Stimulated activated CD8-positive, alpha-beta memory T cell treated with anti-CD3 and anti-CD28 coated beads, Interleukin-15, amount 100 ng/mL, for 24 hours (primary cell): ENCODE measurements around the gene MYMX.
"Not testable (repeated sequence)": the region's sequence is repeated elsewhere in the genome, so short reads cannot be mapped to it uniquely, and the experiment has no call there.

Experiments used
- DNase-seq: peaks from one replicate; pipeline ENCODE4 v3.0.0-alpha.2; 2020; ENCODE audit warnings: low read depth

The MYMX gene

DNA sequence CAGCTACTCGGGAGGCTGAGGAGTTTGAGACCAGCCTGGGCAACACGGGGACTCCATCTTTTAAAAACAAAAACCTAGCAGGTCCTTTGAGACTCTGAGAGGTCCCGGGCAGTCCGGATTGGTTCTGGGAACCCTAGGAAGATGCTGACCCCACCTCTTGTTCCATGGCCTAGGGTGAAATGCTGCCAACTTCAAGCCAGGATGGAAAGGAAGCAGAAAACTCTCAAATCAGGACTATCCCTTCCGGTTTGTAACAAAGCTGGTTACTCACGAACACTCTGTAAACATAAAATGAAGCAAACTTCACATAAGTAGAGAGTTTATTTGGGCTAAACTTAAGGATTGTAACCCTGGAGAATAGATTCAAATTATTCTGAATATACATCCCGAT, 30.1 kb upstream of the MYMX start:
- no peak for DNase-seq

DNA sequence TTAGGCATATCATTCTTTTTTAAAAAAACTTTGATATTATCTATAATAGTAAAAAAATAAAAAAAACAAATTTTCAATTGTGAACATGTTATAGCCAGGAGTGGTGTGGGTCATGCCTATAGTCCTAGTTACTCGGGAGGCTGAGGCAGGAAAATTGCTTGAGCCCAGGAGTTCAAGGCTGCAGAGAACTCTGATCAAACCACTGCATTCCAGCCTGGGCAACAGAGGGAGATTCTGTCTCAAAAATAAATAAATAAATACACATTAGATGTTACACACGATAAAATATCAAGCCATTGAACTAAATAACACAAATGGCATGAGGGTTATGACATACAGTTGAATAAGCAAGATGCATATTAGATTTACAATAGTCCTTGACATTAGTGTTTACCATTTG, 27.9 kb upstream of the MYMX start:
- no peak for DNase-seq

DNA sequence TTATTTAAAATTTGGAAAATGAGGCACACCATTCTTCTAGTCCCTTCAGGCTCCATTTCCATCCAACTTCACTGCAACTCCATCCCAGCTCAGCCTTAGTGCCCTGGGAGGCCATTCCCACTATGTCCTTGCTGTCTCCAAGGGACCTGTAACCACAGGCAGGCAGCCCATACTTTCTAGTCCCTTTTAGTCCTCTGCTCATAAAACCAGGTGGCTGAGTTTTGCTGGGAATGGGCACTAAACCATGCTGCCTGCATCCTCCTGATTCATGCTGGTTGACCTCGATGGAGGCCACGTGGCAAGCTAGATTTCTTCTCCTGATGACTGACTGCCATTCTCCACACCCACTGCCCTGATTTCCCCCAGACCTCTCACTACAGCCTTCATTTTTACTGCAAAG, 27.5 kb upstream of the MYMX start:
- no peak for DNase-seq

DNA sequence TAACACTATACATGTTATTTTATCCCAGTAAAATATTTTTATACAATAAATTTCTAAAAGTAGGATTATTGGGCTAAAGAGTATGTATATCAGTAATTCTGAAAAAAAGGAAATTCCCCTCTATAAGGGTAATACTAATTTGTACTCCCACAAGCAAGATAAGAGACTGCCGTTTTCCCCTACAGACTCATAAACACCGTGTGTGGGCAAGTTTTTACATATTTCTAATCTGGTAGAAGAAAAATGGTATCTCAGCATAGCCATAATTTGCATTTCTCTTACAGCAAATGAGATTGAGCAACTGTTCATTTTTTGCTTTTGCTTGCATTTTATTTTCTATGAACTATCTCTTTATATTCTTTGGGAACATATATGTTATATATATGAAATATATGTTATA, 26.0 kb upstream of the MYMX start:
- no peak for DNase-seq

DNA sequence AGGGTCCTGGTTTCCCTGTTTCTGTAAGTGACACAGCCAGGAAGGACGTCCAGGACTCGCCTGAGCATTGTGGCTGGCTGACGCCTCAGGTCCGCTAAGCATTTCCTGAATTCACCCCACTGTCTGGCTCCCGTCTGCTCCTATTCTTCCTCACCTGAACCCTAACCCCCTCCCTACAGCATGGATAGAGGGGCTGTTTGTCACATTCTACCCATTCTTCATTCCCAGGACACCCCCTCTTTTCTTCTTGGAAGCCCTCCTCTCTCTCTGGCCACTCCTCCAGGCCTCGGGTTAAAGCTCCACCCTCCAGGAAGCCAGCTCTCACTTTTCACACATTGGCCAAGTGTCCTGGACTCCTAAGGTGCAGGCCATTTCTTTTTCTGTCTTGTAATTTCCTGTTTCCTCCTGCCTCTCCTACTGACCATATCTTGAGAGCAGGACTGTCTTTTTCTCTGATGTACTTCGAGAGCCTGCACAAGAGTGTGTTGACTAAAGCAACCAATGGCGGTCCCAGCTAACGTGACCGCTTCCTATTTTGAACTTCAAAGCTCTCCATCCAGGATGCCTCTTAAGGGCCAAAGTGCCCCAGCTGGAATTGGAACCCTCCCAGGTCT, 24.2 kb upstream of the MYMX start:
- DNase-seq = no peak

DNA sequence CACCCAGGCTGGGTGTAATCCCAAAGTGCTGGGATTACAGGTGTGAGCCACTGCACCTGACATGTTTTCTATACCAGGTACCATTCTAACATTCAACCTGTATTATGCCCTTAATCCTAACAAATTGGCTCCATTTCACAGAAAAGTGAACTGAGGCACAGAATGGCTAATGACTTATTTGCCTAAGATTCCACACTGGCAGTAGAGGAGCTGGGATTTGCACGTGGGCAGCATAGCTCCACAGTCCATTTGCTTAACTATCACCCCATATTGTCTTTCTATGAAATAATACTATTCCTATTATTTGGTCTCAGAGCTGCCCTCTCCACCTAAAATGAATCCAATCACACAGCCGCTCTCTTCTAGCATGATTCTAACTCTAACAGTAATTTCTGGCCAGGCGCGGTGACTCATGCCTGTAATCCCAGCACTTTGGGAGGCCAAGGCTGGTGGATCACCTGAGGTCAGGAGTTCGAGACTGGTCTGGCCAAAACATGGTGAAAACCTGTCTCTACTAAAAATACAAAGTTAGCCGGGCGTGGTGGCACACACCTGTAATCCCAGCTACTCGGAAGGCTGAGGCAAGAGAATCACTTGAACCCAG, 23.3 kb upstream of the MYMX start:
- no peak for DNase-seq

DNA sequence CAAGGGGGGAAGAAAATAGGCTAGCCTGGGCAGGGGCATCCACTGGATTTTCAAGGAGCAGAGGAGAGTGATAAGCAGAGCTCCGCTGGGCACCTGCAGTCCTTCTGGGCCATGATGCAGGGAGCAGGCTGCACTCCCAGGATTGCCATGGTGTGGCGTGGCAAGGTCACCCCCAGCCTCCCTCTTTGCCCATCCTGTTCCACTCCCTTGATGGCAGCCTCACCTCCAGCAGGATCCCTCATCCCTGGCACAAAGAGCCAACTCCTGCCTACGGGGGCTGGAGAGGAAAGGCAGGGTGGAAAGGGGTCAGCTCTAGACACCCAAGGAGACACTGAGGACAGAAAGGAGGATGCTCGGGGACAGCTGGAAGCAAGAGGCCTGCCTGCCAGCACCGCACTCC, 22.4 kb upstream of the MYMX start:
- DNase-seq = no peak

DNA sequence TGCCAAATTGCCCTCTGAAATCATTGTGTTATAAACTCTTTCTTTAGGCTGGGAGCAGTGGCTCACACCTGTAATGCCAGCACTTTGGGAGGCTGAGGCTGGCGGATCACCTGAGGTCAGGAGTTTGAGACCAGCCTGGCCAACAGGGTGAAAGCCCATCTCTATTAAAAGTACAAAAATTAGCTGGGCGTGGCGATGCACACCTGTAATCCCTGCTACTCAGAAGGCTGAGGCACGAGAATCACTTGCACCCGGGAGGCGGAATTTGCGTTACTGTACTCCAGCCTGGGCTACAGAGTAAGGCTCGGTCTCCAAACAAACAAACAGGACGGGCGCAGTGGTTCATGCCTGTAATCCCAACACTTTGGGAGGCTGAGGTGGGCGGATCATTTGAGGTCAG, 20.4 kb upstream of the MYMX start:
- not testable (repeated sequence) for DNase-seq

DNA sequence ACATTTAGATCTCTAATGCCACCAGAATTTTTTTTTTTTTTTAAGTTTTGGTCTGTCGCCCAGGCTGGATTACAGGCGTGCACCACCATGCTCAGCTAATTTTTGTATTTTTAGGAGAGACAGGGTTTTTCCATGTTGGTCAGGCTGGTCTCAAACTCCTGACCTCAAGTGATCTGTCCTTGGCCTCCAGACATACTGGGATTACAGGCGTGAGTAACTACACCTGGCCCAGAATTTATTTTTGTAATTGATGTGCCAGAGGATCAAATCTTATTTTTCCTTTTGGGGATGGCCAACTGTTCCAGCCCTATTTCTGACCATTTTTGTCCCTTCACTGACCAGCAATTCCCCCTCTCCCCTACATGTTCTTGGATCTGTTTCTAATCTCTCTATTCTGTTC, 18.0 kb upstream of the MYMX start:
- DNase-seq = no peak

DNA sequence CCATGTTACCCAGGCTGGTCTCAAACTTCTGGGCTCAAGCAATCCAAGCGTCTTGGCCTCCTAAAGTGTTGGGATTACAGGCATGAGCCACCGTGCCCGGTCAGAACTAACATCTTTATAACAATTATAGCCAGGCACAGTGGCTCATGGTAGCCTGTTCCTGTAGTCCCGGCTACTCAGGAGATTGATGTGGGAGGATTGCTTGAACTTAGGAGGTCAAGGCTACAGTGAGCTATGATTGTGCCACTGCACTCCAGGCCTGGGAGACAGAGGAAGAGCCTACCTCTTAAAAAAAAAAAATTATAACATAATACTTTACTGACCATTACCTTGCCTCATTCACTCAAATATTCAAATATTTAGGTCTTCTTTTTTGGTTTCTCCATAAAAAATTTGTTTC, 16.8 kb upstream of the MYMX start:
- DNase-seq = no peak

DNA sequence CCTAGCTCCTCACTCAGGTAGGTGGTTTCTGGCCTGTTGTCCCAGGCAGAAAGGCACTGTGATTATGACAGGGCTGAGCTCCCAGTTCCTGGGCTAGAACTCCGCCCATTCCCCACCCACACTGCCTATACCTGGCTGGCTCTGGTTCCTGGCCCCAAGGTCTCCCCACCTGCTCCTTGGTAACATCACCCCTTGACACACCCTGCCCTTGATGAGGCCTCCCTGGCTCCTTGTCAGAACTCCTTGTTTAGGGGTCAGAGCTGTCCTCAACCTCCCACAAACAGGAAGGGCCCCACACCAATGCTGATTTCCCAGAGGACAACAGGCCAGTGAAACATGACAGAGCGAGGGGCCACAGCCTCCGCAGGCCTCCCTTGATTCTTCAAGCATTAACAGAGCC, 15.5 kb upstream of the MYMX start:
- no peak for DNase-seq

DNA sequence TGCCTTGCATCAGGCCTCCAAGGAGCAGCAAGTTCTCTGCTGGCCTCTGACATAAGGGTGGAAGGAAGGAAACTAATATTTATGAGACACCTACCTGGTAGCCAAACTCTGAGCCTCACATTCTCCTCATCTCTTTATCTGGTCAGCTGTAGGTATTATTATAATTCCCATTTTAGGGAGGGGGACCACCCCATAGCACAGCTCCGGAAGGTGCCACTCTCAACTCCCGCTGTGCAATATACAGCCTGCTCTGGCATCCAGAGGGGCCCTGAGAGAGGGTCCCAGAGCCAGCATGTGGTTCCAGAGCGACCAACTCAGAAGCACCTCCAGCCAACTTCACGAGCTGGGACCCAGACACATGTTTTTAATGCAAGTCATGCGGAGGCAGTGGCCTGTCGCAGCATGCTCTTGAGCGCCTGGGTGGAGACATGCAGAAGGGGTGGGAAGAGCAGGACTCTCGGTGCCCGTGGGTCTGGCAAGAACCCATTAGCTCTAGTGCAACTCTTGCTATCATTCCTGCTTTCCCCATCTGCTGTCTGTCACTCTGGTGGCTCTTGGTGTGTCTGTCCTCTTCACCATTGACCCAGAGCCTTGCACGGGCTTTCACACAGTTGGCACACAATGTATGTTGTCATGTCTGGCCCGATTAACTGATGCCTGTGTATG, 15.0 kb upstream of the MYMX start:
- no peak for DNase-seq

DNA sequence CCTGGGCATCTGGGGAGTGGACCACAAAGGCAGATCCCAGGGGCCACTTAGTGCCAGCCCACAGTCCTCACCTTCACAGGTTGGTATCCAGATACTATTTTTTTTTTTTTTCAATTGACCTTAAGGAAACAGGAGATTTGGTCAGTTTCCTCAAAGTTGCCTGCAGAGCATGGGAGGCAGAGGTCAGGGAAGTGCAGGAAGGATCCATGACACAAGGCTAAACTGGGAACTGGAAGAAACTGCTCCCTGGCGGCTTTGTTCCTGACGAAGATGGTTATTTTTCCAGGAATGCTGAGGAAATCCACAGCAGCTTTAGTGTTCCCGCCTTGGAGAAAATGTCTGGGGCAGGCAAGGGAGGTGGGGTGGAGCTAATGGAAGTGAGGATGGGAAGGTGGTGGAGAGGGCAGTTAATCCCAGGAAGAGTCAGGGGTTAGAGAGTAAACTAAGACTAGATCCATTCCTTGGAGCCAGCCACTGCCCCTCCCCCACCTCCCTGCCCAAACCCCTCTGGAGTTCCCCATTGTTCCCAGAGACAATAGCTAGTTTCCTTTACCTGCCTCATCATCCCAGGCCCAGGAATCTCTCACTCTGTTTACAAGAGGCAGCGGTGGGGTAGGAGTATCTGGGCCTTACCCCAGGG, 14.3 kb upstream of the MYMX start:
- DNase-seq = no peak

DNA sequence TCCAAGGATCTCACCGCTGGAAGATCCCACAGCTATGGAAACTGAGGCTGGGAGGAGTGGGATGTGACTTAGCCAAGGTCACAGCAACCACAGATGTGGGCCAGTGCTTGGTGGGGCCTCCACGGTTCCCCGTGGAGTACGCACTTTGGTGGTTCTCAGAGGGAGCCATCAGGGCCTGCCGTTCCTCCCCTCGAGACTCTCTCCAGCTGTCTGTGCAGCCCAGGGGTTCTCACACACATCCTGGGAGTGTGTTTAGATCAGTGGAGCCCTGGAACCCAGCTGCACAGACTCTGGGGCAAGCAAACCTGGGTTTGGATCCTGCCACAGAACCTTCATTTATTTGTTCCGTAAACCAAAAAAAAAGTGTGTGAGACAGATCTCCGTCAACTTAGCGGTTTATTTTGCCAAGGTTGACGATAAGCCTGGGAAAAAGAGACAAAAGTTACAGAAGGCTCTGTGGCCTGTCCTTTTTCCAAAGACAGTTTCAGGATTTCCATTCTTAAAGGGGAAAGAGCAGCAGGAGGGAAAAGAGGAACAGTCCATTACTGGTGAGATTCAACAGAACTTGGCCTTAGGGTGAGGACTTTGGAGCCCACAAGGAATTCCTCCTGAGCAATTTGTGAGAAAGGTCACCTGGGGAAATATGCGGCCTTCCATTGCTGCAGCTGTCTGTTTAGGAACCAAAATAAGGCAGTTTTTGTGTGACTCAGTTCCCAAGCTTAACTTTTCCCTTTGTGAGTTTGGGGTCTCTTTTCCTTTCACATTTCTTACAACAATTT, 13.6 kb upstream of the MYMX start:
- DNase-seq = no peak

DNA sequence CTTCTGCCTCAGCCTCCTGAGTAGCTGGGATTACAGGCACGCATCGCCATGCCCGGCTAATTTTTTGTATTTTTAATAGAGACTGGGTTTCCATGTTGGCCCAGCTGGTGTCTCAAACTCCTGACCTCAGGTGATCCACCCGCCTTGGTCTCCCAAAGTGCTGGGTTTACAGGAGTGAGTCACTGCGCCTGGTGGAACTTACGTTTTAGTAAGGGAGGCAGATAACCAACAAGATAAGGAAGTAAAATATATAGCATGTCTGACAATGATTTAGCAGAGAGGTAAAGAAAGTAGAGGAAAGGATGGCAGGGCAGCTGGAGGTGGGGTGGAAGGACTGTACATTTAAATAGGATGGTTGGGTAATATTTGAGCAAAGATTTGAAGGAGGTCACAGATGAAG, 12.8 kb upstream of the MYMX start:
- DNase-seq = no peak

DNA sequence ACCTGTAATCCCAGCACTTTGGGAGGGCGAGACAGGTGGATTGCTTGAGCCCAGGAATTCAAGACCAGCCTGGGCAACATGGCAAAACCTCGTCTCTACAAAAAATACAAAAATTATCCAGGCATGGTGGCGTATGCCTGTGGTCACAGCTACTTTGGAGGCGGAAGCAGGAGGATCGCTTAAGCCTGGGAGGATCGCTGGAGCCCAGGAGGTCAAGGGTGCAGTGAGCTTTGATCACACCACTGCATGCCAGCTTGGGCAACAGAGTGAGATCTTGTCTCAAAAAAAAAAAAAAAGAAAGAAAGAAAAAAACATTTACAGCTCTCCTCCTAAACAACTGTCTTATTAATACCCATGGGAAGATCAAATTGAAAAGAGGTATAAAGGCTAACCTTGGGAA, 8.8 kb upstream of the MYMX start:
- DNase-seq = no peak

DNA sequence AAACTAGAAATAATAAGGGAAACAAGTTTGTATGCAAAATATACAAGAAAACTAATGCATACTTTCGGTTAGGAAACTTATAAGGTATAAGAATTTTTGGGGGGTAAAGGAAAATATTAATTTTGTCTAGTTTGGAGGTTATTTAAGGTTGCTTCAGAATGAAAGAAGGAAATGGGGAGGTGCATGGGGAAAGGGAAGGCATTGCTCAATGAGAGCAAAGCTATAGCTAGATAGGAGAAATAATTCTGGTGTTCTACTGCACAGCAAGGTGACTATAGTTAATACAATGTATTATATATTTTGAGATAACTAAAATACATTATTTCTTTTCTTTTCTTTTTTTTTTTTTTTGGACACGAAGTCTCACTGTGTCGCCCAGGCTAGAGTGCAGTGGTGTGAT, 5.4 kb upstream of the MYMX start:
- no peak for DNase-seq

DNA sequence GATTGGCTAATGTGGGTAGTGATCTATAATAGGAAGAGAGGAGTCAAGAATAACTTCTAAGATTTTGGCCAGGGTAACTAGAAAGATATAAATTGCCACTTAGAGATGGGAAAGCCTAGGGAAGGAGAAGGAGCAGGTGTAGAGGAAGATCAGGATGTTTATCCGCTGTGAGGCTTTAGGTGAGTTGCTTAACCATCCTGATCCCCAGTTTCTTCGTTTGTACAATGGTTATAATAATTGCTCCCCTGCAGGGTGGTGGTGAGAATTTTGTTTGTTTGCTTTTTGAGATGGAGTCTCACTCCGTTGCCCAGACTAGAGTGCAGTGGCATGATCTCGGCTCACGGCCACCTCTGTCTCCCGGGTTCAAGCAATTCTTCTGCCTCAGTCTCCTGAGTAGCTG, 2.4 kb upstream of the MYMX start:
- no peak for DNase-seq

DNA sequence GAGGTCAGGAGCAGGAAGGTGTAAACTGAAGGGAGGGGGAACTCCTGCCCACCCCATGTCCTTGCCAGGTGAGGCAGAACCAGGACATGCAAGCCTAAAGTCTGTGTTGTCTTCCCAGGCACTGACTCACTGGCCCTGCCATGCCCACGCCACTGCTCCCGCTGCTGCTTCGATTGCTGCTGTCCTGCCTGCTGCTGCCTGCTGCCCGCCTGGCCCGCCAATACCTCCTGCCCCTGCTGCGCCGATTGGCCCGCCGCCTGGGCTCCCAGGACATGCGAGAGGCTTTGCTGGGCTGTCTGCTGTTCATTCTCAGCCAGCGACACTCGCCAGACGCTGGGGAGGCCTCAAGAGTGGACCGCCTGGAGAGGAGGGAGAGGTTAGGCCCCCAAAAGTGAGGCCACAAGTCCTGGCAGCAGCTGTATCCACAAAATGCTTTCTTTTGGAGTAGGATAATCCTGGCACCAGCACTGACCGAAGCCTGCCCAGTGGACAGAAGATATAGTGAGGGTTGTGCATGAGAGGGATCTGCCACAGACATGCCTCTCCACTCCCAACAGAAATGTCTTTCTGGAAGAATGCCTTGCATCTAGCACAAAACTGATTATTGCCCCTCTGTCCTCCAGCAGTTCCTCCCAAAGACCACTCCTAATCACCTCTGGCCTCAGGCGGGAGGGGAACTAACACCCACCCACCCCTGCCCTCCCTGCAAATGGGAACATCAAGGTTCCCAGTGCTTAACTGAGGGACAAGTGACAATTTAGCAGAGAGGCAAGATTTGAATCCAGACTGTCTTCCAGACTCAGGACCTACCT, 812 bp downstream of the MYMX start:
- DNase-seq = no peak

DNA sequence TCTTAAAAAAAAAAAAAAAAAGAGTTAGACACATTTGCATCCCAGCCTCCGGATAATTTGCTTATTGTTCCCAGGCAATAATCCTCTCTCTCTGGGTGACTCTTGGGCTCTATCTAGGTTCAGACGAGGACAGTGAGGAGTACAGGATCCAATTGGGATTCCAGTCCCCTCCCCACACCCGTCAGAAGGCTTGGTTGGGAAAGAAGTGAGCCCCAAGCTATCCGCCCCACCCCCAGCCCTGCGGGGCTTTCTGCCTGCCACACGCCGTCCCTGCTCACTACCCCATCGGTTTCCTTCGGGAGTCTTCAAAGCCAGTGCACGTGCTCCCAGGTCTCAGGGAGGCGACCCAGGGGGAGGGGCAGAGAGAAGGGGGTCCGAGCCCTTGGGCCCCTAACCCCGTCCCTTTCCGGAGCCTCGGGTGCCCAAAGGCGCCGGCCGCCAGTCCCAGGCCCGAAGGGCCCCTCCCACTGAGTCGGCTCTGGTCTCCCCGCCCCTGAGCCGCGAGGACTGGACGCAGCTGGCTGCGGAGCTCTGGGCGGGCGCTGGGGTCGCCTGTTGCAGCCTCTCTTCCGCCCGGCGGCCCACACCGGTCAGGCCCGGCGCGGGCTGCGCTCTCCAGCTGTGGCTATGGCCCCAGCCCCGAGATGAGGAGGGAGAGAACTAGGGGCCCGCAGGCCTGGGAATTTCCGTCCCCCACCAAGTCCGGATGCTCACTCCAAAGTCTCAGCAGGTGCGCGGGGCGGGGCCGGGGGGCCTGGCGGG, 2.5 kb downstream of the MYMX start:
- DNase-seq = no peak
